ACC112 (cell line): ENCODE data around the gene WDR54.

Experiments
- H2AFZ ChIP-seq: fragments of 200-600 bp; sonication (generic); one replicate; pipeline ENCODE4 v1.6.0; 2017; ENCODE audit warnings: antibody characterized with exemption, low read length; ENCODE audit not compliant: unreplicated experiment
- H3K27ac ChIP-seq: fragments of 200-600 bp; sonication (generic); 2 replicates; pipeline ENCODE4 v1.5.1; 2014; ENCODE audit warnings: low read depth, mild to moderate bottlenecking, antibody characterized with exemption, low read length, moderate library complexity
- H3K27me3 ChIP-seq: fragments of 200-600 bp; sonication (generic); 2 replicates; pipeline ENCODE4 v1.6.1; 2014; ENCODE audit warnings: mild to moderate bottlenecking, antibody characterized with exemption, low read length, moderate library complexity, mixed read lengths; ENCODE audit not compliant: insufficient read depth
- H3K36me3 ChIP-seq: fragments of 200-600 bp; sonication (generic); 2 replicates; pipeline ENCODE4 v1.6.1; 2016; ENCODE audit warnings: mild to moderate bottlenecking, antibody characterized with exemption, low read length, moderate library complexity, mixed read lengths; ENCODE audit not compliant: insufficient read depth
- H3K4me1 ChIP-seq: fragments of 200-600 bp; sonication (generic); one replicate; pipeline ENCODE4 v1.6.1; 2016; ENCODE audit warnings: low read length, mixed read lengths; ENCODE audit not compliant: insufficient read depth, unreplicated experiment, control insufficient read depth
- H3K4me3 ChIP-seq: fragments of 200-600 bp; sonication (generic); 2 replicates; pipeline ENCODE4 v1.5.1; 2014; ENCODE audit warnings: mild to moderate bottlenecking, low read depth, low read length
- H3K79me2 ChIP-seq: fragments of 200-600 bp; sonication (generic); one replicate; pipeline ENCODE4 v1.6.0; 2016; ENCODE audit warnings: low read length; ENCODE audit not compliant: control insufficient read depth, unreplicated experiment, insufficient read depth

WDR54 gene

GRCh38 chr2:74421221-74421870, at the start of gene WDR54, which contains the start of gene C2orf81:
Gene WDR54 (plus strand): TSS chr2:74421730. CDS start chr2:74422154, 424 bp downstream.
Gene C2orf81 (minus strand): TSS chr2:74421619. CDS start chr2:74421560, 59 bp downstream.
- Histone ChIP-seq H3K4me3 (peak within 1 kb of the TSS; percentile 92), H3K36me3 (peaks cover 4% of the 10 kb centered on the region; the same call in 1 of the 2 replicates), H2AFZ (peak within 1 kb of the TSS; percentile 79), H3K27ac (peak within 1 kb of the TSS; percentile 82), H3K4me1 (peaks cover 3% of the 10 kb centered on the region), H3K79me2 (no peaks in the 10 kb centered on the region), H3K27me3 (no peaks in the 10 kb centered on the region)

GRCh38 chr2:74372674-74373073, 48.9 kb upstream of the WDR54 start:
- Histone ChIP-seq H3K79me2 (peaks cover 14% of the 10 kb centered on the region), H2AFZ (no peak overlapping the region), H3K27ac (no peak overlapping the region), H3K27me3 (no peaks in the 10 kb centered on the region), H3K4me1 (peaks cover 21% of the 10 kb centered on the region), H3K4me3 (no peak overlapping the region), H3K36me3 (peaks cover 18% of the 10 kb centered on the region; the same call in 1 of the 2 replicates)

GRCh38 chr2:74373221-74373676, 48.3 kb upstream of the WDR54 start:
- Histone ChIP-seq H3K4me1 (peaks cover 21% of the 10 kb centered on the region), H3K27ac (no peak overlapping the region), H3K36me3 (peaks cover 18% of the 10 kb centered on the region; the same call in 1 of the 2 replicates), H3K27me3 (no peaks in the 10 kb centered on the region), H2AFZ (no peak overlapping the region), H3K79me2 (peaks cover 16% of the 10 kb centered on the region), H3K4me3 (0 out of 2 replicates have a peak overlapping the region, but pooled peaks have one; percentile 44)

GRCh38 chr2:74373985-74374384, 47.5 kb upstream of the WDR54 start:
- Histone ChIP-seq H3K79me2 (peaks cover 23% of the 10 kb centered on the region), H3K27ac (no peak overlapping the region), H2AFZ (no peak overlapping the region), H3K36me3 (peaks cover 18% of the 10 kb centered on the region; the same call in 1 of the 2 replicates), H3K4me1 (peaks cover 21% of the 10 kb centered on the region), H3K27me3 (no peaks in the 10 kb centered on the region), H3K4me3 (peak overlapping the region; percentile 44)

- Histone ChIP-seq H3K4me3 (peak overlapping the region; percentile 44), H3K36me3 (peaks cover 16% of the 10 kb centered on the region; the same call in 1 of the 2 replicates), H3K4me1 (peaks cover 27% of the 10 kb centered on the region), H2AFZ (no peak overlapping the region), H3K27ac (no peak overlapping the region), H3K79me2 (peaks cover 30% of the 10 kb centered on the region), H3K27me3 (no peaks in the 10 kb centered on the region)
These were observed 46.9 kb upstream of the WDR54 start for GRCh38 chr2:74374509-74375205.

GRCh38 chr2:74375838-74376237, 45.7 kb upstream of the WDR54 start:
- Histone ChIP-seq H3K4me1 (peaks cover 32% of the 10 kb centered on the region), H3K4me3 (no peak overlapping the region), H2AFZ (no peak overlapping the region), H3K36me3 (peaks cover 10% of the 10 kb centered on the region; the same call in 1 of the 2 replicates), H3K79me2 (peaks cover 41% of the 10 kb centered on the region), H3K27me3 (no peaks in the 10 kb centered on the region), H3K27ac (no peak overlapping the region)

- peaks cover 25% of the 10 kb centered on the region for H3K4me1 ChIP-seq
- no peaks in the 10 kb centered on the region for H3K27me3 ChIP-seq
- no peak overlapping the region for H3K4me3 ChIP-seq
- H2AFZ ChIP-seq = no peak overlapping the region
- peaks cover 49% of the 10 kb centered on the region for H3K79me2 ChIP-seq
- H3K36me3 ChIP-seq = peaks cover 5% of the 10 kb centered on the region; the same call in 1 of the 2 replicates
- H3K27ac ChIP-seq = no peak overlapping the region
These were observed 43.5 kb upstream of the WDR54 start for GRCh38 chr2:74378007-74378406.

GRCh38 chr2:74379851-74380789, 41.4 kb upstream of the WDR54 start, which contains the start of gene DCTN1:
Gene DCTN1 (minus strand): TSS chr2:74380311. CDS start chr2:74380037, 274 bp downstream.
- no peaks in the 10 kb centered on the region for H3K27me3 ChIP-seq
- peaks cover 6% of the 10 kb centered on the region; the same call in 1 of the 2 replicates for H3K36me3 ChIP-seq
- H3K79me2 ChIP-seq = peaks cover 62% of the 10 kb centered on the region
- H2AFZ ChIP-seq = no peak within 1 kb of the TSS
- H3K4me1 ChIP-seq = peaks cover 29% of the 10 kb centered on the region
- no peak within 1 kb of the TSS for H3K27ac ChIP-seq
- H3K4me3 ChIP-seq = peak within 1 kb of the TSS; percentile 78

- H3K36me3 ChIP-seq = peaks cover 9% of the 10 kb centered on the region; the same call in 1 of the 2 replicates
- H3K79me2 ChIP-seq = peaks cover 78% of the 10 kb centered on the region
These were observed 39.8 kb upstream of the WDR54 start for GRCh38 chr2:74381751-74382150.

GRCh38 chr2:74383254-74383653, 38.3 kb upstream of the WDR54 start:
- Histone ChIP-seq H3K4me1 (peaks cover 40% of the 10 kb centered on the region), H3K4me3 (no peak overlapping the region), H3K27ac (peak overlapping the region; percentile 48), H3K36me3 (0 out of 2 replicates have a peak, but pooled peaks cover 5% of the 10 kb centered on the region), H3K27me3 (no peaks in the 10 kb centered on the region), H3K79me2 (peaks cover 86% of the 10 kb centered on the region), H2AFZ (no peak overlapping the region)

More at GRCh38 chr2:74381751-74382150, 39.8 kb upstream of the WDR54 start:
- H3K4me3 ChIP-seq = no peak overlapping the region
- no peaks in the 10 kb centered on the region for H3K27me3 ChIP-seq
- no peak overlapping the region for H3K27ac ChIP-seq
- H3K4me1 ChIP-seq = peaks cover 30% of the 10 kb centered on the region
- H2AFZ ChIP-seq = no peak overlapping the region
